Colonic mucosa (tissue), 4 donors: ENCODE results near the gene EHBP1. TPM values are rescaled to one million over a fixed set of nuclear protein-coding genes. Genes with fewer than 3 reads are reported as not detected.

ENCODE experiments used
- DNase-seq: peaks from one replicate; pipeline ENCODE4 v3.0.0-alpha.2; 2020
- H3K27ac ChIP-seq: fragments of 200-600 bp; one replicate; pipeline ENCODE4 v1.8.0; 2021
- H3K27me3 ChIP-seq: fragments of 200-600 bp; one replicate; pipeline ENCODE4 v1.8.0; 2021
- H3K36me3 ChIP-seq: fragments of 200-600 bp; one replicate; pipeline ENCODE4 v1.8.0; 2021
- H3K4me1 ChIP-seq: fragments of 200-600 bp; one replicate; pipeline ENCODE4 v1.8.0; 2021; ENCODE audit warnings: mild to moderate bottlenecking
- H3K4me3 ChIP-seq: fragments of 200-600 bp; one replicate; pipeline ENCODE4 v1.8.0; 2021
- H3K9ac ChIP-seq, 2 donors: one replicate each; pipeline ENCODE4 v1.7.0; 2013; ENCODE audit warnings: control low read depth in 2 of 2, low read depth in 2 of 2, low read length in 2 of 2
- H3K9me3 ChIP-seq: fragments of 200-600 bp; one replicate; pipeline ENCODE4 v1.8.0; 2021
- CTCF ChIP-seq: fragments of 200-600 bp; IDR thresholded peaks from one replicate; pipeline ENCODE4 v1.8.0; 2022; ENCODE audit warnings: antibody characterized with exemption, mild to moderate bottlenecking
- intact Hi-C: fragments of 100-400 bp; cut with DNase I; formaldehyde crosslinking; loops from one replicate; pipeline ENCODE4 v1.14.1; 2022
- total RNA-seq, 2 donors: library from RNA; stranded (reverse); fragmentation: NEBNext Ultra II Directional in 1 of 2; extraction: Animal tissue kit (Norgen Biotek cat#: 25700) in 1 of 2; gene quantifications; one replicate each; pipeline ENCODE4 v1.2.1, GENCODE V29; 2021
- donor health status: healthy.
- donor health status: DM: no; HTN: no; CAD: no.
- donor health status: DM: no; HTN: no; CAD: no.

Gene EHBP1
- total RNA-seq, 2 donors from 2014 or later, result 23.6 to 32.7 TPM

GRCh38 chr2:63040586-63040985 lies 335.1 kb downstream of the EHBP1 start:
- H3K36me3 ChIP-seq, result no peaks in the 10 kb centered on the region
- DNase-seq, result no peak
- no peak overlapping the region for H3K27ac ChIP-seq
- H3K9me3 ChIP-seq, result no peaks in the 10 kb centered on the region
- H3K4me1 ChIP-seq, result no peaks in the 10 kb centered on the region
- H3K4me3 ChIP-seq, result no peak overlapping the region
- intact Hi-C loops, result no loop called here
- no peak overlapping the region for H3K9ac ChIP-seq
- TF ChIP-seq CTCF, result no peak
- no peaks in the 10 kb centered on the region for H3K27me3 ChIP-seq

- TF ChIP-seq CTCF, result no peak
- Histone ChIP-seq H3K9me3 (no peaks in the 10 kb centered on the region), H3K9ac (no peak overlapping the region), H3K4me1 (no peaks in the 10 kb centered on the region), H3K36me3 (no peaks in the 10 kb centered on the region), H3K27me3 (no peaks in the 10 kb centered on the region), H3K4me3 (no peak overlapping the region), H3K27ac (no peak overlapping the region)
- no peak for DNase-seq
- intact Hi-C loops, result no loop called here
Measured at GRCh38 chr2:63041592-63041991, 336.1 kb downstream of the EHBP1 start.

GRCh38 chr2:63044362-63045327 lies 339.1 kb downstream of the EHBP1 start:
- Histone ChIP-seq H3K9ac (no peak overlapping the region), H3K4me1 (peaks cover 22% of the 10 kb centered on the region), H3K27me3 (peaks cover 27% of the 10 kb centered on the region), H3K9me3 (no peaks in the 10 kb centered on the region), H3K36me3 (no peaks in the 10 kb centered on the region), H3K4me3 (no peak overlapping the region), H3K27ac (no peak overlapping the region)
- no peak for TF ChIP-seq CTCF
- intact Hi-C loops, result no loop called here
- no peak for DNase-seq

- TF ChIP-seq CTCF, result no peak
- intact Hi-C loops, result no loop called here
- Histone ChIP-seq H3K4me3 (no peak overlapping the region), H3K36me3 (no peaks in the 10 kb centered on the region), H3K9me3 (no peaks in the 10 kb centered on the region), H3K9ac (no peak overlapping the region), H3K4me1 (peaks cover 28% of the 10 kb centered on the region), H3K27ac (no peak overlapping the region), H3K27me3 (peaks cover 46% of the 10 kb centered on the region)
- DNase-seq, result no peak
Measured at GRCh38 chr2:63046552-63046951, 341.0 kb downstream of the EHBP1 start.

GRCh38 chr2:63046961-63047320 lies 341.4 kb downstream of the EHBP1 start:
- Histone ChIP-seq H3K9me3 (no peaks in the 10 kb centered on the region), H3K4me1 (peaks cover 28% of the 10 kb centered on the region), H3K27ac (no peak overlapping the region), H3K9ac (no peak overlapping the region), H3K27me3 (peaks cover 50% of the 10 kb centered on the region), H3K4me3 (no peak overlapping the region), H3K36me3 (no peaks in the 10 kb centered on the region)
- DNase-seq, result no peak
- no peak for TF ChIP-seq CTCF
- intact Hi-C loops, result no loop called here
